GM21529 (cell line): ENCODE measurements around the gene PLCD3.
A peak's percentile ranks its signal among the peaks of the same experiment; 100 is the strongest.
"Not testable (repeated sequence)": the region's sequence is repeated elsewhere in the genome, so short reads cannot be mapped to it uniquely, and the experiment has no call there.

Experiments used
- ATAC-seq: cut with Tn5 transposase; IDR thresholded peaks from one replicate; pipeline ENCODE4 v1.9.1; 2021; ENCODE audit not compliant: unreplicated experiment

PLCD3 gene

DNA sequence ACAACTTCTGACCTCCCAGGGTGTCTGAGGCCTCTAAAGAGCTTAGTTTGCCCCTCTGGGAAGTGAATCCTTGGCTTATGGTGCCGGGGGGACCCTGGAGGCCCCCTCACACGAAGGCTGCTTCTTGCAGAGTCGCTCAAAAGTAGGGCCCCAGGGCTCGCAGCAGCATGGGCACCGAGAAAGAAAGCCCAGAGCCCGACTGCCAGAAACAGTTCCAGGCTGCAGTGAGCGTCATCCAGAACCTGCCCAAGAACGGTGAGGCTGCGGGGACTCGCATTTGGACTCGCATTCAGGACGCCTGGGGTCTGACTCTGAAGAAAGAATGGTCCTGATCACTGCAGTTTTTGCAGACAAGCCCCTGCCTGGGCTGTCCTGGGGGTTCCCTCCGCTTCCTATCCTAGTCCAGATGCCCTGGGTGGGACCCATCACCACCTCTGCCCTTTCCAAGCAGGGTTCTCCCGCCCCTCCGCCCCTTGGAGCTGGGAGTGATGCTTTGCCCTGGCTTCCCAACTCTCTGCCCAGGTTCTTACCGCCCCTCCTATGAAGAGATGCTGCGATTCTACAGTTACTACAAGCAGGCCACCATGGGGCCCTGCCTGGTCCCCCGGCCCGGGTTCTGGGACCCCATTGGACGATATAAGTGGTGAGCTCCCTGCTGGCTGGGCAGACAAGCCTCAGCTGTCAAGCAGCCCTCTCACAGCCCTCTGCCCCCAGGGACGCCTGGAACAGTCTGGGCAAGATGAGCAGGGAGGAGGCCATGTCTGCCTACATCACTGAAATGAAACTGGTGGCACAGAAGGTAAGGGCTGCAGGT, 3.9 kb upstream of the PLCD3 start:
- ATAC-seq, result no peak

- peak; percentile 83 for ATAC-seq
These were observed 3.1 kb upstream of the PLCD3 start, which contains the start of gene ACBD4 for GRCh38 chr17:45135192-45135977. ACBD4 (plus strand) TSS chr17:45135687; CDS start chr17:45136145, 458 bp downstream.

GRCh38 chr17:45132572-45133463, 503 bp upstream of the PLCD3 start:
- ATAC-seq, result no peak

DNA sequence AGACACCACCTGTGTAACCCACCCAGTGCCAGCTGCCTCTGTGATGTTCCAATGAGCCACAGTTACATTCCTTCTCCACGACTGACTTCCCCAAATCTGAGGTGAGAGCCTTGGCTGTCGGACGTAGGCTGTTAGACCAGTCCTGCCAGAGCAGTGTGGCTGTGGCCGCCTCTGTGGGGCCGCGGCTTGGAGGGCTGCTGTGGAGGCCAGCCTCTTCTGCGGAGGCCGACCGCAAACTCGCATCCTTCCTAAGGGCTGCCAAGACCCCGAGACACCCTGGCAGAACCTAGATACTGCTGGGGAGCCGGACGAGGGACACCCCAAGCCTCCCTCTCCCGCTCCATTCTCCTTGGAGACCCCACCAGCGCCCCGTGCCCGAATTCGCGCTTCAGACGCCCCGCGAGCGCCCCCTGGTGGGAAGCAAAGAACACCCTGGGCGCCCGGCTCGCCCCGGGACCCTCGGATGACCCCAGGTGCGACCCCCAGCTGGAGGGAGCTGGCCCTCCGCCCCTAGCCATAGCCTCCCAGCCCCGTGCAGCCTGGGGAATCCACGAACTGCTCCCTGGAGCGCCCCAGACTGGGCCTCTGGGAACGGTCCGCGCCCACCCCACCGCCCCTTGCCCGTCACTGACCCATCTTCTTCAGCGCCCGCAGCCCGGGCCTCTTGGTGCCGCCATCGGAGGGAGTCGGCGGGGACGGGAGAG, 547 bp downstream of the PLCD3 start:
- no peak for ATAC-seq

DNA sequence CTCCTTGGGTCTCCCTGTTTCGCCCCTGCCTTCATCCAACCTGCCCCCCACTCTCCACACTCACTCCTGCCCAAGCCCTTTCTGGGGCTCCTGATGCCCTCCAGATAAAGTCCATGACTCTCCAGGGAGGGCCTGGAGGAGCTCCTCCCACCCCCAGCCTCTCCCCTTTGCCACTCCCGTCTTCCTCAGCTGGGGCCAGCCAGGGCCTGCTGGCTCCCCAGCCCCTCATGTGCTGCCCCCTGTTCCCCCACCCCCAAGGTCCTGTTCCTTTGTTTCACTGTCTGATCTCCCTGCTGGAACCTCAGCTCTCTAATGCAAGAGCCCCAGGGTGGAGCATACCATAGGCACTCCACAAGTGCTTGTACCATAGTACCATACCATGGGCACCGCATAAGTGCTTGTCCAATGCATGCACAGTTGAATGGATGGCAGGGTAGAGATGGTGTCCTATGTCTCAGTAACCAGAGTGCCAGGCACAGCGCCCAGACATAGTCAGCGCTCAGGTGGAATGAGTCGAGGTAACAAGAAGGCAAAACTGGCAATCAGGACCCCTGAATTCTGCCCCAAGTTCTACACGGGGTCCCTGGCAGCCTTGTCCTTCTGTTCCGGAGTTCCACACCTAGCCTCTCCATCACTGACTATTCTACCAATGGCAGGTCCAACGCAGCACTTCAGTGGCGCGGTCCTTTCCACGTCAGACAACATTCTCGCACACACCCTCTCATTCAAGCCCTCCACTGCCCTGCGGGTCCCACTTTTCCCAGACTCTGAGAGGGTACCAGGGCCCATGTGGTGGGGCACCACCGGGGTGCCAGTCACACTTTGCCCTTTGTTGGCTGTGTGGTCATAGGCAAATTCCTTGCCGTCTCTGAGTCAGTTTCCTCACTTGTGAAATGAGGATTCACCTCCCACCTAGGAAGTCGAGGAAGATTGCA, 1.4 kb downstream of the PLCD3 start:
- no peak for ATAC-seq

- no peak for ATAC-seq
These were observed 2.2 kb downstream of the PLCD3 start for GRCh38 chr17:45129940-45130680.

GRCh38 chr17:45129426-45129939, 2.8 kb downstream of the PLCD3 start:
- no peak for ATAC-seq

DNA sequence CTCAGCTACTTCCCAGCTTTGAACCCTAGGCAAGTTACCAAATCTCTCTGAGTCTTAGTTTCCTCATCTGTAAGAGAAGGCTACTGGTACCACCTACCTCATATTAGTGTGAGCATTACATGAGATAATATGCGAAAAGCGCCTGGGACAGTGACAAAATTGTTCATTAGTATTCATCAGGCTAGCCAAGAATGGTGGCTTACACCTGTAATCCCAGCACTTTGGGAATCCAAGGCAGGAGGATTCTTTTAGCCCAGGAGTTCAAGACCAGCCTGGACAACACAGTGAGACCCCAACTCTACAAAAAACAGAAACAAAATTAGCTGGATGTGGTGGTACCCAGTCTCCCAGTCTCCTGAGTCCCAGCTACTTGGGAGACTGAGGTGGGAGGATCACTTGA, 3.3 kb downstream of the PLCD3 start:
- ATAC-seq, result no peak

DNA sequence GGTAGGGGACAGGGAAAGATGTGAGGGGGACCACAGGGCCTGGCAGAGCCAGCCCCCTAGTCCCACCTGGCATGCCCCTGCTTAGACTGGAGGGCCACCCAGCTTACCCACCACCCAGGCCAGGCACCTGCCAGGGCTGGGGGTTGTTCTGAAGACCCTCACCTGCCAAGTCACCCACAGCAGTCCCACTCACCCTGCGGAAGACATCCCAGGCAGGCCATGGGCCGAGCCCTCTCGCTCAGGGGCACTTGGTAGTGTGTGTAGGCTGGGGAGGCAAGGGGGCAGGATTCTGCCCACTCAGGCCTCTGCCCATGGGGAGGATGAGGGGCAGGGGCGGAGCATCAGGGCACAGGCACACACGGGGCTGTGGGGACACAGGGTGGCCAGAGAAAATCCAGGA, 4.0 kb downstream of the PLCD3 start:
- no peak for ATAC-seq

DNA sequence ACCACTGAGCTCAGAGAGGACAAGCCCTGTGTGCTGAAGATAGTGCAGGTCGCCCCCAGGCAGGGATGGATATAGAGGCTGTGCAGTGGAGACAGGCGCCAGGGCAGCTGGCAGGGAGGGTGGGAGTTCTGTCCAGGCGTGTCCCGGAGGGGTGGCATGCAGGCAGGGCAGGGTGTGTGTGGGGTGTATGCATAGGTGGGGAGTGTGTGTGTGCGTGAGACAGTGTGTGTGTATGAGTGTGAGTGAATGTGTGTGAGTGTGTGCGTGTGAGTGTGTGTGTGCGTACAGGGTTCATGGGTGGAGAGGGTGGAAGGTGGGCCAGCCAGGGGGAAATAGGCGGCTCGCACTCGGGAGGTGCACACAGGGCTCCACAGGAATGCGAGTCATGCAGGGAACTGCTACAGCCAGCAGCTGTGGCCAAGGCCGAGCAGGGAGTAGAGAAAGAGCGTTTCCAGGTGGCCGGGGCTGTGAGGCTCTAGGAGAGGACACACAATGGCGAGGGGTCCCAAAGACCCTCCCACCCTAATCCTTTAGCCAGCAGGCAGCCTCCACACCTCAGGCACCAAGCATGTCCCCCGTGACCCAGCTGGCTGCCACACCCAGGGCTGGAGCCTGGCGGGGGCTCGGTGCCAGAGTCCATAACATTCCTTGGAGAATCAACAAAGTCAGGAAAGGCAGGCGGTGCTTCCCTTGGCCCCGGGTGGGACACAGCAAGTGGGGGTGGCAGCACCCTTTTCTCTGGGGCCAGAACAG, 4.6 kb downstream of the PLCD3 start:
- no peak for ATAC-seq

DNA sequence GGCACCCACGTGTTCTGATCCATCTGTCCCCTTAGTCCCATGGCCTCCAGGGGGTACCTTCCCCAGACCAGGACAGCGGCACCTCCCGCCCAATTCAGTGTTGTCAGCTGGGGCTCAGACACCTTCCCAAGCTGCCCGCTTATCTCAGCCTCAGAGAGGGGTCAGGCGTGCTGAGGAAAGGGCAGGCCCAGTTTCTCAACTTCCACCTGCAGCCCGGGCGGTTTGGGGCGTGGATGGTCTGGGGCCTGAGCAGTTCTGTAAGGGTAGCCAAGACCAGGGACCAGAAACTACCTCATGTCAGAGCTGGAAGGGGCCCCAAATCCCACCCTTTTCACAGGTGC, 5.1 kb downstream of the PLCD3 start:
- ATAC-seq, result no peak

DNA sequence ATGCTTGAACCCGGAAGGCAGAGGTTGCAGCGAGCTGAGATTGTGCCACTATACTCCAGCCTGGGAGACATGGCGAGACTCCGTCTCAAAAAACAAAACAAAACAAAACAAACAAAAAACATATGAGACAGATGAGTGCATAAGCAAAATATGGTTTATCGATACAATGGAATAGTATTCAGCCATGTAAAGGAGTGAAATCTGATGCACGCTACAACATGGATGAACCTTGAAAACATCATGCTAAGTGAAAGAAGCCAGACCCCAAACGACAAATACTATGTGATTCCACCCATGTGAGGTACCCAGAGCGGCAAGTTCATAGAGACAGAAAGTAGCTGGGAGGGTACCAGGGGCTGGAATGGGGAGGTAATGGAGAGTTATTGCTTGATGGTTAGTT, 6.8 kb downstream of the PLCD3 start:
- no peak for ATAC-seq

GRCh38 chr17:45124797-45125122, 7.6 kb downstream of the PLCD3 start:
- ATAC-seq, result not testable (repeated sequence)

DNA sequence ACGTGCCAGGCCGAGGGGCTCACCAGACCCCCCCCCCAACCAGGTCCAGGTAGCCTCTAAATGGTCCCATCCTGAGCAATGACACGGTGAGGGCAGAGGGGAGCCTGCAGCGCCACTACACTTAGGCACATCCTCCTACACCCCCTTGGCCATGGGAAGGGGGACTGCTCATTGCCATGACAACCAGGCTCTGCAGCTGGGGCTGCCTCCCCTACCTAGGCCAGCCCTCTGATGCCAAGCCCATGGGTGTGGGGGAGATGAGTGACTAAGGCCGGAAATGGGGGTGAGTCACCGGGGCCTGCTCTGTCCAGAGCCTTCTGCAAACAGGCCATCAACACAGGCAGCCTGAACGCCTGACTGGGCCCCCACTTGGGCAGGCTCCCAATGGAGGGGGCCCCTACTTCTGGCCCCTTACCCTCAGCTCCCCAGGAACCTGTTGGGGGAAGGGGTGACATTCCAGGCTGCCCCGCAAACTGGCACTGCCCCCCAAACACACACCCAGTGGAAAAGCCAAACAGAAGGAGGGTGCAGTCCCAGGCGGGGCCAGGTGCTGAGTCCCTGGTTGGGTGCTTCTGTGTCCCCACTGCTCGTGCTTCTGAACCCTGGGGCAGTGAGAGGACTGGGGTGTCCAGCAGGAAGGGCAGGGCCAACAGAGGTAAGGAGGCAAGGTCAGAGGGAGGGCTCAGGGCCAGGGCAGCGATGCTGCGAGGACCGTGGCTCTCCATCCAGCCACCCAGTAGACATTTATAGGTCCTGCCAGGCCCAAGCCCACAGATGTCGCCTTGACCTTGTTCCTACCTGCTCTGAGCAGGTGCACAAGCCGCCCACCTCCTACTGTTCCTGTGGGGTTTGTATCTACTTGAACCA, 8.2 kb downstream of the PLCD3 start:
- ATAC-seq, result no peak

DNA sequence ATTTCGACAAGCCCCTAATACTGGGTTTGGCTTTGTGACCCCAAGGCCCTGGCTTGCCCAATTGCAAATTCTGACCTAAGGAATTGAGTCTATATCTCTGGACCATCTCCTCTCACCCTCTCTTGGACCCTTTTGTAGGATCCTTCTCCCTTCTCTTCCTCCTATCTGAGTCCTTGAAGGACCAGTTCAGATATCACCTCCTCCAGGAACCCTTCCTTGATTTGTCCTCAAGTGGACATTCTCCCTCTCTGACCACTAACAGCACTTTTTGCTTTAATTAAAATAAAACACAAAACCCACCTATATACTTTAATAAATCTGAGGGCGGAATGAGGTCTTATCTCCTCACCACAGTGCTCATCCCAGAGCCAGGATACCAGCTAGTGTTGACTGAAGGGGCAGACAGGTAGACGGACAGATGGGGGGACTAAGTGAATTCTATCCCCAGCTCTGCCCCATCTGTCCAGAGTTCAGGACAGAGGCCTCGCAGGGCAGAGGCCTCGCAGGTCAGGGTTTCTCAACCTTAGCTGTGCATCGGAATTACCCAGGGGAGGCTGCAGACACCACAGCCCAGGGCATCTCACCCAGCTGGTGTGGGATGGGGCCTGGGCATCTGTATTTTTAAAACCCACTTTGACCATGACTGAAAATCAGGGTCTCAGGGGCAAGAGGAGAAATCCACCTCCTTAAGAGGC, 9.1 kb downstream of the PLCD3 start:
- ATAC-seq, result no peak

DNA sequence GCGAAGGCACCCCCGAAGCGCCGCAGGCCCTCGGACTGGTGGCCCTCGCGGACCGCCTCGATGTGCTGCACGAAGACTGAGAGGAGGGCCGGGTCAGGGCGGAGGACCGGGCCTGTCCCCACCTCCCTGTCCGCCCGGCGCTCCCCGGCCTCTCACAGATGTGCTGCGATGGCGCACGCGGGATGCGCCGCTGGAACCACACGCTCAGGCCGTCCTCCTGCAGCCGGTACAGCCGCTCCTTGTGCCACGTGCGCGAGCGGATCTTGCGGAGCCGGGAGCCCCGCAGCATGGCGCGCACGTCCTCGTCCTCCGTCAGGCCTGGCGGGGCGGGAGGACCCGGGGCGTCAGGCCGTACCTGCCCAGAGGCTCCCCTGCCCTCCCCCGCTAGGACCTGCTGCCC, 11.3 kb downstream of the PLCD3 start:
- no peak for ATAC-seq

DNA sequence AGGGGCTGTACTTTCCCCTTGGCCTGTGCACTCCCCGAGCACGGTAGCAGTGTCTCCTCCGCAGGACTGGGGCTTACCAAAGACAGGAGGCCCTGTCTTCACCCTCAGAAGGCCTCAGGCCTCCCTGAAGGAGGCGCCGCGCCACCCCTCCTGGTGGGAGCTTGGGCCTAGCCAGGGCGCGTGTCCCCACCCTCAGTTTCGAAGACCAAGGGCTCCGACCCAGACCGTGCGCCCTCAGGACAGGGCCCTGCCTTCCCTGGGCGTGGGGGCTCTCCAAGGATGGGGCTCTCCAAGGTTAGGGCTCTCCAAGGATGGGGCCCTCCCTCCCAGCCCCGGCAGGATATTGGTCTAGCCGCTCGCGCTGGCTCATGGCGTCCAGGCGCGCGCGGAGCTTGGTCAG, 11.8 kb downstream of the PLCD3 start:
- ATAC-seq, result no peak
